ENCODE results near the gene THTPA. TPM values are rescaled to one million over a fixed set of nuclear protein-coding genes. Genes with fewer than 3 reads are reported as not detected.
"Not testable (repeated sequence)": the region's sequence is repeated elsewhere in the genome, so short reads cannot be mapped to it uniquely, and the experiment has no call there.

The THTPA gene
- total RNA-seq, 1 experiment from 2014 or later: 25.6 TPM

DNA sequence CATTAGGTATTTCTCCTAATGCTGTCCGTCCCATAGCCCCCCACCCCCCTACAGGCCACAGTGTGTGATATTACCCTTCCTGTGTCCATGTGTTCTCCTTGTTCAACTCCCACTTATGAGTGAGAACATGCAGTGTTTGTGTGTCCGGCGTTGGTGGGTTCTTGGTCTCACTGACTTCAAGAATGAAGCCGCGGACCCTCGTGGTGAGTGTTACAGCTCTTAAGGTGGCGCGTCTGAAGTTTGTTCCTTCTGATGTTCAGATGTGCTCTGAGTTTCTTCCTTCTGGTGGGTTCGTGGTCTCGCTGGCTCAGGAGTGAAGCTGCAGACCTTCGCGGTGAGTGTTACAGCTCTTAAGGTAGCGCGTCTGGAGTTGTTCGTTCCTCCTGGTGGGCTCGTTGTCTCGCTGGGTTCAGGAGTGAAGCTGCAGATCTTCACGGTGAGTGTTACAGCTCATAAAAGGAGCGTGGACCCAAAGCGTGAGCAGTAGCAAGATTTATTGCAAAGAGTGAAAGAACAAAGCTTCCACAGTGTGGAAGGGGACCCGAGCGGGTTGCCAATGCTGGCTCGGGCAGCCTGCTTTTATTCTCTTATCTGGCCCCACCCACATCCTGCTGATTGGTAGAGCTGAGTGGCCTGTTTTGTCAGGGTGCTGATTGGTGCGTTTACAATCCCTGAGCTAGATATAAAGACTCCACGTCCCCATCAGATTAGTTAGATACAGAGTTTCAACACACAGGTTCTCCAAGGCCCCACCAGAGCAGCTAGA lies 27.9 kb downstream of the THTPA start:
- DNase-seq (ENCODE audit: low read depth): not testable (repeated sequence)

DNA sequence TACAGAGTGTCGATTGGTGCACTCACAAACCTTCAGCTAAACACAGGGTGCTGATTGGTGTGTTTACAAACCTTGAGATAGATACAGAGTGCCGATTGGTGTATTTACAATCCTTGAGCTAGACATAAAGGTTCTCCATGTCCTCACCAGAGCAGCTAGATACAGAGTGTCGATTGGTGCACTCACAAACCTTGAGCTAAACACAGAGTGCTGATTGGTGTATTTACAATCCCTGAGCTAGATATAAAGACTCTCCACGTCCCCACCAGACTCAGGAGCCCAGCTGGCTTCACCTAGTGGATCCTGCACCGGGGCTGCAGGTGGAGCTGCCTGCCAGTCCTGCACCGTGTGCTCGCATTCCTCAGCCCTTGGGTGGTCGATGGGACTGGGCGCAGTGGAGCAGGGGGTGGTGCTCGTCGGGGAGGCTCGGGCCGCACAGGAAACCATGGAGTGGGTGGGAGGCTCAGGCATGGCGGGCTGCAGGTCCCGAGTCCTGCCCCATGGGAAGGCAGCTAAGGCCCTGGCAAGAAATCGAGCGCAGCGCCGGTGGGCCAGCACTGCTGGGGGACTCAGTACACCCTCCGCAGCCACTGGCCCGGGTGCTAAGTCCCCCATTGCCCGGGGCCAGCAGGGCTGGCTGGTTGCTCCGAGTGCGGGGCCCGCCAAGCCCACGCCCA lies 28.6 kb downstream of the THTPA start:
- not testable (repeated sequence) for DNase-seq (ENCODE audit: low read depth)

DNA sequence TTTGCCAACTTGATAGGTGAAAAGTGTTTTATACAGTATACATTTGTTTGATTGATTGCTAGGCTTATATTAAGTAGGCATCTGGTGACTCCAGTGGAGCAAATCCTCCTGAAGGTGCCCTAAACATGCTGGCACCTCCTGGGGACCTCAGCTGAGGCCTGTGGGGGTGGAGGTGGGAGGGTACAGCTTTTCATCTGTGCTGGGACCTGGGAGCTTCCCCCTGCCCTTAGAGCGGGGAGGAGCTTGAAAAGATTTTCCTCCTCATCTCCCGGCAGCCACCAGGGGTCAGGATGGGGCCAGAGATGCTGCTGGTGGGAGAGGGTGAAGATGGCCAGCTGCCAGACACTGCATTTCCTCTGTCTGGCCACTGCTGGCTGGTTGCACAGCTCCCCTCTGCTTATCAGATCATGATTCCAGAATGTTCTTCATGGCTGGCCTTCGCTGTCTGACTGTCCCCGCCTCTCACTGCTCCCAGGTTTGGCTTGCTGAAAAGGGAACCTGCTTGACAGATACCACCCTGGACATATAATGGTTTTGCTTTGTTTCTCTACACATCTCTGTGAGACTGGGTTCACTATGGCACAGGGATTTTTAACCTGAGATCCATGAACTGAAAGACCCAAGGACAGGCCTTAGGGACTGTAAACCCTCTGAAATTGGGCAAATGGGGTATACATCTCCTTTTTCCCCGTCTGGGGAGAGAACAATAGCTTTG lies 33.0 kb downstream of the THTPA start:
- peak; percentile 82 for DNase-seq (ENCODE audit: low read depth)

DNA sequence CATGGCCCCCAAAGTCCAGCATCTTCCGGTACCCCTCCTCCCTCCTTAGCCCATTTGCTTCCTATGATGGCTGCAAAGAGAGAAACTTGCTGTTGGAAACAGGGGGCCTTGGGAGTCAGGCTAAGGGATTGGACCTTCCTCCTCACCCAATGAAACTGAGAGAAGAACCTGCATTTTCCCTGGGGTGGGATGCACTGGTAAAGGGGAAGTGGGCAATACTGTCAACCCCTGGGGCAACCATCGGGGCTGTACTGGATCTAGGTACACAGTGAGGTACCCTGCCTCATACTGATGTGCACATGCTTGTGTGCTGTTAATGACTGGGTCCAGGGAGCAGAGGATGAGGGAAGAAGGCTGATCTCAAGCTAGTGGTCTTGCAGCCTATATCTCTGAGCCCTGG lies 33.5 kb downstream of the THTPA start:
- no peak for DNase-seq (ENCODE audit: low read depth)

DNA sequence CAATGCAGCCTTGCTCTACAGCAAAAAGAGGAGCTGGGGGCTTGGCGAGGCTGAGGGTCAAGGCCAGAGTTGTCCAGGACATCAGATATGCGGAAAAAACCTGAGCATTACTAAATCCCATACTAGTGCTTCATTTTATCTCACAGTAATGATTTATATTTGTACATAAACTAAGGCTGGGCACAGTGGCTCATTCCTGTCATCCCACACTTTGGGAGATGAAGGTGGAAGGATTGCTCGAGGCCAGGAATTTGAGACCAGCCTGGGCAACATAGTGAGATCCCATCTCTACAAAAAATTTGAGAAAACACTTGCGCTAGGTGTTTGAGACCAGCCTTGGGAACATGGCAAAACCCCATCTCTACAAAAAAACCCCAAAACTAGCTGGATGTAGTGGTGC lies 34.1 kb downstream of the THTPA start:
- no peak for DNase-seq (ENCODE audit: low read depth)

DNA sequence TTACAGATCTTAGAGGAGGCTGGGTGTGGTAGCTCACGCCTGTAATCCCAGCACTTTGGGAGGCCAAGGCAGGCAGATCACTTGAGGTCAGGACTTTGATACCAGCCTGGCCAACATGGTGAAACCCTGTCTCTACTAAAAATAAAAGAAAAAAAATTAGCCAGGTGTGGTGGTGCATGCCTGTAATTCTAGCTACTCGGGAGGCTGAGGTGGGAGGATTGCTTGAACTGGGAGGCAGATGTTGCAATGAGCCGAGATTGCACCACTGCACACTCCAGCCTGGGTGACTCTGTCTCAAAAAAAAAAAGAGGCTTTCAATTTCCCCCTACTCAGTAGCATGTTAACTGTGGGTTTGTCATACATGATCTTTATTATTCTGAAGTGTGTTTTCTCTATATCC lies 38.1 kb downstream of the THTPA start:
- DNase-seq (ENCODE audit: low read depth): not testable (repeated sequence)

DNA sequence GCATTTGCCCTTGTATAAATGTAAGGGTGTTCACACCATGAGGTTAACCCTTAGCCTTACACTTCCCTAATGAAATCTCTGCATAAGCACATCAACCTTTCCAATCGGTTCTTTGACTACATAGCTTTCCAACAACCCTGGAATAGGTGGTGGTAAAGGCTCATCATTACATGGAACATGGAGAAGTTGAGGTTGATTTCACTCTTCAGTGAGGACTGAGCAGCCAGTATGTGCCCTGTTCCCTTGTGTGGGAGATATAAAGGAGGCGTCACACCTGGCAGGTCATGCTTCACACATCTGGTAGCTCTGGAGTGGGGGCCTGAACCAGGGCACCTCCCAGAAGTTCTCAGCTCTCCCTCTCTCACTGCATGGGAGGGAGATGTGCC lies 44.2 kb downstream of the THTPA start:
- no peak for DNase-seq (ENCODE audit: low read depth)

DNA sequence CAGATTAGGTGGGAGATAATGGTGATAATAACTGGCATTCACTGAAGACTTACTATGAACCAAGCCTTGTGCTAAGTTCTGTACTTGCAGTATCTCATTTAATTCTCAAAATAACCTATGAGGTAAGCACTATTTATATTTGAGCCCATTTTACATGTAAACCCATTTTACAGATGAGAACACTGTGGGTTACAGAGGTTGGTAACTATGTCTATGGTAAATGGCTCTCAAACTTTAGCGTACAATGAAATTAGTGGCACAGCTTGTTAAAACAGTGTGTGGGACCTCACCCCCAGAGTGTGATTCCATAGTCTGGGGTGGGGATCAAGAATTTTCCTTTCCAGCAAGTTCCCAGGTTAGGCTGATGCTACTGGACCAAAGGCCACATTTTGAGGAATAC lies 44.7 kb downstream of the THTPA start:
- no peak for DNase-seq (ENCODE audit: low read depth)

DNA sequence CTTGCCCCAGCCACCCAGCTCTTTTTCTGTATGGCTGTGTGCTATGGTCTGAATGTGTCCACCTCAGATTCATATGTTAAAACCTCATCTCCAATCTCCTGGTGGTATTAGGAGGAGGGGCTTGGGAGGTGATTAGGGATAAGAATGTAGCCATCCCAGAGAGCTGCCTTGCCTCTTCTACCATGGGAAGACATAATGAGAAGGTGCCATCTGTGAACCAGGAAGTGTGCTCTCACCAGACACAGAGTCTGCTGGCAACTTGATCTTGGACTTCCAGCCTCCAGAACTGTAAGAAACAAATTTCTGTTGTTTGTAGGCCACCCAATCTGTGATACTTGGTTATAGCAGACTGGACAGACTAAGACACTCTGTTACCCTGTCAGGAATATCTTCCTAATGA lies 45.4 kb downstream of the THTPA start:
- DNase-seq (ENCODE audit: low read depth): no peak

DNA sequence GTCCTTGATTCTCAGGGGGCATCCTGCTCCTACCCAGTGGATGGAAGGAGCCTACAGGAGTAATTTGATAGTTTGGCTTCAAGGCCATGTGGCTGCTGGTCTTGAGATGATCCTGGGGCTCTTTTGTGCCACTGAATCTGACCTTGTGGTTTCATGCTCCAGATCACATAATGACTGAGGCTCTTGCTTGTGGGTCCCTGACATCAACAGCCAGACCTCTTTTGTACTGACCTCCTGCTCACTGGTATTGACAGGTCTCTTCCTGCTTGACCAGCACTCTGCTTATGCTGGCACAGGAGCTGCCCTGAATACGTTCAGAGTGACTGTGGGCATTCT lies 45.7 kb downstream of the THTPA start:
- no peak for DNase-seq (ENCODE audit: low read depth)

DNA sequence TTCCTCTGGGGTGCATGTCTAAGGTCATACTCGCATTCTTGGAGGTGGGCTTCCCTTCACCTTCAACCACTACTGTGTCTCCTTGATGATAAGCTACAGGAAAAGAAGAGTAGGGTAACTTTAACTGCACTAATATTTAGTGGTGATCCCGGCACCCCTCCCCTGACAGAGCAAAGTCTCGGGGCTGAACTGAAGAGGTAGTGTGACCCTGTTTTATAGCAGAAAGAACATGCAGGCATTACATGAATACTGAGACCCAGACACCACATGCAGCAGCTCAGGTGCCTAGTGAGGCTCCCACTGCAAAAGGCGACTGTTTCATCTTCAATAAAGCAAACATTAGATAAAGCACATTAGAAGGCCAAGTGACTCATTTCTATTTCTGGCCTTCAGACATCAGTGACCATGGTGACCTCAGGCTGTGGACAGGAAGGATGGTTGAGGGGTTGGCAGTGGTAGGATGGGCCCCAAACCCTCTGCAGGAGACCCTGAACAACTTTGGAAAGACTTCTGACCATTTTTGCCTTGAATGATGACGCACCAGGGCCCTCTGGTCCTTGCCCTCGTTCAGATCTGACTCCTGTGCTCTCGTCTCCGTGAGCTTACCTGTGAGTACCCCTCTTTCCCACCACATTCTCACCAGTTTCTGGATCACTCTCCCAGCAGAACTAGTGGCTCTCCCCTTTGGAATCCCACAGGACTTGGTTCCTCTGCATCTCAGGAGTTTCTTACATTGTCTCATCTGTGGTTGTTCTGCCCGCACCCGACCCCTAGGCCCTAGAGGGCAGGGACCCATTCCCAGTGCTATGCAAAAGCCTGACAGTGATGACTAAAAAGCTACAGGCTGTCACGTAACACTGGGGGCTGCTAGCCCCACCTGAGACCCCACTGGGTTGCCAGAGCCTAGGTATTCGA lies 46.4 kb downstream of the THTPA start:
- DNase-seq (ENCODE audit: low read depth): no peak

DNA sequence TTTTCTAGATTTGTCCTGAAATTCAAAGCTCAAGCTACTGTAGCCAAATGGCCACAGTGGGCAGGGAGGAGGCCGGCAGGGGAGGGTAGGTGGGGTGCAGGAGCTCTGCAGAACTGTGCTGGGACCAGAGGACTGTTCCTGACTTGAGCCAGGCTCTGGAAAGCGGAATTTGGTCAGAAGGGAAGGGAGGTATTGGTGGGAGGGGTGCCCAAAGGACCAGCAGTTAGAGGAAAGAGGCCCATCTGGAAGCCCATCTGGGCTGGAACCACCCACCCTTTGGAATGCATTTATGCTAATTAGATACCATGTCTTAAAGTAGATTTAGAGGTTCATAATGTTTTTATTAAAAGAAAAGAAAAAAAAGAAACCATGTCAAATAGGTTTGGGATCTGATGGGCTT lies 47.0 kb downstream of the THTPA start:
- no peak for DNase-seq (ENCODE audit: low read depth)

DNA sequence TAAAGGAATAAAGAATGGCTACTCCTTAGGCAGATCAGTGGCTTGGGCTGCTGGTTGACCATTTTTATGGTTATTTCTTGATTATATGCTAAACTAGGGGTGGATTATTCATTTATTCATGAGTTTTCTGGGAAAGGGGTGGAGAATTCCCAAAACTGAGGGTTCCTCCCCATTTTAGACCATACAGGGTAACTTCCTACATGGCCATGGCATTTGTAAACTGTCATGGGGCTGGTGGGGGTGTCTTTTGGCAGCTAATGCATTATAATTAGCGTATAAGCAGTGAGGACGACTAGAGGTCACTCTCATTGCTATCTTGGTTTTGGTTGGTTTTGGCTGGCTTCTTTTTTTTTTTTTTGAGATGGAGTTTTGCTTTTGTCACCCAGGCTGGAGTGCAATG lies 48.1 kb downstream of the THTPA start:
- DNase-seq (ENCODE audit: low read depth): no peak

DNA sequence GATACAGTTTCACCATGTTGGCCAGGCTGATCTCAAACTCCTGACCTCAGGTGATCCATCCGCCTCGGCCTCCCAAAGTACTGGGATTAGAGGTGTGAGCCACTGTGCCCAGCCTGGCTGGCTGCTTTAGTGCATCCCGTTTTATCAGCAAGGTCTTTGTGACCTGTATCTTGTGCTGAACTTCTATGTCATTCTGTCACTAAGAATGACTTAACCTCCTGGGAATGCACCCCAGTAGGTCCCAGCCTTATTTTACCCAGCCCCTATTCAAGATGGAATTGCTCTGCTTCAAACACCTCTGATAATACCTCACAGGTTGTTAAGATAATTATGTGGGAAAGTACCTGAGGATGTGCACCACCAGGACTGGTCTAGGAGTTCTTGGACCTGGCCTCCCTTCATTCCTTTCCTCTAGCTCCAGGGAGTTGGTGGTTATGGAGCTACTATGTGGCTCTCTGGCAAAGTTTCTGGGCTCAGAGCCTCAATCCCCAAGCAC lies 48.7 kb downstream of the THTPA start:
- no peak for DNase-seq (ENCODE audit: low read depth)

DNA sequence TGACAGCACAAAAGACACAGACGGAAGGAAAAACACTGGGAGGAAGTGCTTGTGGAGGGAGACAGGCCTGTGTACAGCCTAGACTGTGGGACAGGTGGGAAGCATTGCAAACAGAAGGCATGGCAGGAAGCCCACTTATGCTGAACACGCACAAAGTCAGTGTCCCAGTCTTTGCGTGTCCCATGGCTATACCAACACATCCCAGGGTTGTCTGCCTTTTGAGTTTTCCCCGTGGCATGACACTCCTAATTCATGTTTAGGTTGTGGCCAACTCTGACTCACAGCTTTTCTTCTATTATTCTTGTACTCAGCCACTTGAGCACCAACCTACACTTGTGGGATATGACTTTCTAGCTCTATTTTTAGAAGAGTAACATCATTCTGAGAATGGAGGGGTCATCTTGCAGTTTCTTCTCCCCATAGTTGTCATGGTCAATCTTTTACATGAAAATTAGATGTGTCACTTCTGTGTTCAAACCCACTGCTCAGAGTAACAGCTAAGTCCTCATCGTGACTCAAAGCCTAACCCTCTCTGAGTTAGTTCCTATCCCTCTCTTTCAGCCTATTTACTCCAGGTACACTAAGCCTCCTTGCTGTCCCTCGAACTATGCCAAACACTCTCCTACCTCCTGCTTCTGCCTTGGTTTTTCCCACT lies 50.0 kb downstream of the THTPA start:
- DNase-seq (ENCODE audit: low read depth): peak; percentile 33

DNA sequence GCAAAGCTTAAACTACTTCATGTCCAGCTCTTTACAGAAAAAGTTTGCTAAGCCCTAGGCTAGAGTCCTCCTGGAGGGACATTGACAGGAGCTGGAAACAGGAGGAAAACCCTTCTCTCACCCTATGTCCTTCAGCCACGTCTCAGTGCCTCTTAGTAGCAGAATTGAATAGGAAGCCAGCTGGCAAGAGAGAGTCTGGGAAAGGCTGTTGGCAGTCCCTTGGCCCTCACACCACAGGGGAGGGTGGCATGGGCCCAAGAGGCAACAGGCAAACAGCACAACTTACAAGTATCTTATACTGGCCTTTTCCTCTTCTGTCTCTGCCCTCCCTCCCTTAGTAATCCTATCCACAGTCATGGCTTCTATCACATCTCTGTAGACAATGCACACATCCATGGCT lies 52.4 kb downstream of the THTPA start:
- no peak for DNase-seq (ENCODE audit: low read depth)

DNA sequence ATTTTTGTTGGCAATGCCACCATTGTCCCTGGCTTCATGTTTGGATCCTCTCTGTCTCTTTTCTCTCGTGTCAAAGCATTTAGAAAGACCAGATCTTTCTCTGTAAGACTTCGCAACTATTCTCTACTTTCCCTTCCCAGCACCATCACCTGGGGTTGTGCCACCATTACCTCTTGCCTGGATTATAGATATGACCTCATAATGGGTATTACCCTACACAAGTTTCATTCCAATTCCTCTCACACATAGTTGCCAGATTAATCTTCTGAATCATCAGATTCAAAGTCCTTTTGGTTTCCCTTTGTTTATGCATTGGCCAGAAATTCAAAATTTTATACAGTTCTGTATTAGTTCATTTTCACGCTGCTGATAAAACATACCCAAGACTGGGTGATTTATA lies 52.9 kb downstream of the THTPA start:
- DNase-seq (ENCODE audit: low read depth): no peak

DNA sequence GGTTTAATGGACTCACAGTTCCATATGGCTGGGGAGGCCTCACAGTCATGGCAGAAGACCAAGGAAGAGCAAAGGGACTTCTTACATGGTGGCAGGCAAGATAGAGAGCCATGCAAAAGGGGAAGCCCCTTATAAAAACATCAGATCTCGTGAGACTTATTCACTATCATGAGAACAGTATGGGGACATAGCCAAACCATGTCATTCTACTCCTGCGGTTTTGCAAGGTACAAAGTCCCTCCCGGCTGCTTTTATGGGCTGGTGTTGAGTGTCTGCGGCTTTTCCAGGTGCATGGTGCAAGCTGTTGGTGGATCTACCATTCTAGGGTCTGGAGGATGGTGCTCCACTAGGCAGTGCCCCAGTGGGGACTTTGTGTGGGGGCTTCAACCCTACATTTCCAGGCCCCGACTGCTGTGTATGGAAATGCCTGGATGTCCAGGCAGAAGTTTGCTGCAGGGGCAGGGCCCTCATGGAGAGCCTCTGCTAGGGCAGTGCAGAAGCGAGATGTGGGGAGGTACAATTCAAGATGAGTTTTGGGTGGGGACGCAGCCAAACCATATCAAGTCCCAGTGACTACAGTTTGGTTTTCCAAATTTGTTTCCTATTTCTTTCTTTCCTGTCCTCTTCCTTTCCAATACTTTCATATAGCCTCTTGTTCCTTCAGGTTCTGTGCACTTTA lies 53.5 kb downstream of the THTPA start:
- not testable (repeated sequence) for DNase-seq (ENCODE audit: low read depth)
